HepG2 (cell line): ENCODE measurements around the gene ZNF316. TPM values are rescaled to one million over a fixed set of nuclear protein-coding genes. Genes with fewer than 3 reads are reported as not detected.

ENCODE experiments used
- BRCA1 ChIP-seq: sonication (generic); formaldehyde crosslinking; IDR thresholded peaks from 2 replicates; pipeline ENCODE4 v1.4.0; 2020; ENCODE audit warnings: missing genetic modification reagents
- CCAR2 ChIP-seq: fragments of 200-400 bp; formaldehyde crosslinking; optimal IDR thresholded peaks from 2 replicates; pipeline ENCODE3; 2018; ENCODE audit warnings: low read depth, mild to moderate bottlenecking, low read length, moderate library complexity
- ETV5 ChIP-seq: IDR thresholded peaks from 2 replicates; pipeline ENCODE4 v1.6.1; 2018; ENCODE audit warnings: missing biosample characterization, missing genetic modification reagents, inconsistent platforms, borderline replicate concordance
- FOXA1 ChIP-seq, 2 experiments: fragments of 450-650 bp in 1 of 2; sonication (generic) in 1 of 2; formaldehyde crosslinking in 1 of 2; IDR thresholded peaks; 2 replicates each; pipeline versions ENCODE4 v1.4.0 to v1.6.1; 2016 to 2020; ENCODE audit warnings: missing genetic modification reagents in 1 of 2
- FOXJ3 ChIP-seq: sonication (generic); formaldehyde crosslinking; IDR thresholded peaks from 2 replicates; pipeline ENCODE4 v1.4.0; 2020; ENCODE audit warnings: missing genetic modification reagents, mild to moderate bottlenecking, borderline replicate concordance
- KLF16 ChIP-seq, 2 experiments: sonication (generic) in 1 of 2; formaldehyde crosslinking in 1 of 2; IDR thresholded peaks; 2 replicates each; pipeline versions ENCODE4 v1.6.1 to v1.8.0; 2016 to 2023; ENCODE audit warnings: missing genetic modification reagents in 2 of 2, missing compliant biosample characterization in 1 of 2
- MXI1 ChIP-seq: IDR thresholded peaks from 3 replicates; pipeline ENCODE4 v1.6.1; 2012; ENCODE audit warnings: low read depth, low read length, inconsistent platforms, borderline replicate concordance
- POGZ ChIP-seq: sonication (generic); formaldehyde crosslinking; IDR thresholded peaks from 2 replicates; pipeline ENCODE4 v1.4.0; 2020; ENCODE audit warnings: mild to moderate bottlenecking, missing genetic modification reagents
- REPIN1 ChIP-seq: sonication (generic); formaldehyde crosslinking; IDR thresholded peaks from 2 replicates; pipeline ENCODE4 v1.8.0; 2022; ENCODE audit warnings: missing genetic modification reagents, low read depth, mild to moderate bottlenecking, borderline replicate concordance
- TOPORS ChIP-seq: sonication (generic); formaldehyde crosslinking; IDR thresholded peaks from 2 replicates; pipeline ENCODE4 v1.8.0; 2023; ENCODE audit warnings: mild to moderate bottlenecking, missing genetic modification reagents
- ZBTB37 ChIP-seq: sonication (generic); formaldehyde crosslinking; IDR thresholded peaks from 2 replicates; pipeline ENCODE4 v1.4.0; 2020; ENCODE audit warnings: mild to moderate bottlenecking, missing genetic modification reagents
- ZBTB7A ChIP-seq: sonication (generic); formaldehyde crosslinking; IDR thresholded peaks from 2 replicates; pipeline ENCODE4 v1.8.0; 2022; ENCODE audit warnings: mild to moderate bottlenecking, missing genetic modification reagents
- ZC3H13 ChIP-seq: sonication (generic); formaldehyde crosslinking; IDR thresholded peaks from 2 replicates; pipeline ENCODE4 v1.8.1; 2023; ENCODE audit warnings: mild to moderate bottlenecking, missing genetic modification reagents, moderate library complexity
- ZFP91 ChIP-seq: sonication (generic); formaldehyde crosslinking; IDR thresholded peaks from 2 replicates; pipeline ENCODE4 v1.9.0; 2022; ENCODE audit warnings: missing genetic modification reagents, mild to moderate bottlenecking, borderline replicate concordance
- ZFX ChIP-seq: sonication (generic); formaldehyde crosslinking; IDR thresholded peaks from 2 replicates; pipeline ENCODE4 v1.4.0; 2020; ENCODE audit warnings: mild to moderate bottlenecking, low read depth, missing genetic modification reagents, moderate library complexity
- ZNF142 ChIP-seq: sonication (generic); formaldehyde crosslinking; IDR thresholded peaks from 2 replicates; pipeline ENCODE4 v1.4.0; 2020; ENCODE audit warnings: missing genetic modification reagents
- ZNF275 ChIP-seq: sonication (generic); formaldehyde crosslinking; IDR thresholded peaks from 2 replicates; pipeline ENCODE4 v1.8.0; 2022; ENCODE audit warnings: missing genetic modification reagents, mild to moderate bottlenecking, inconsistent platforms, borderline replicate concordance
- polyA plus RNA-seq, 8 experiments: library from polyadenylated mRNA; depleted of rRNA in 3 of 8; stranded (reverse) in 7 of 8; unstranded in 1 of 8; fragments of >200 nt; fragmentation: Illumina TruSeq in 4 of 8; extraction: Trizol in 4 of 8; gene quantifications; 2 replicates each; pipeline versions ENCODE4 v1.2.1 to v1.2.3, GENCODE V29; 2011 to 2016; ENCODE audit warnings: low read depth in 4 of 8, missing spikeins in 1 of 8, mixed read lengths in 1 of 8; ENCODE audit not compliant: insufficient read depth in 1 of 8
- total RNA-seq, 5 experiments: library from RNA; depleted of rRNA; stranded (reverse); fragments of >200 nt; fragmentation: Illumina TruSeq; extraction: Trizol; gene quantifications; 2 replicates each; pipeline ENCODE4 v1.2.3, GENCODE V29; 2016; ENCODE audit warnings: low read depth in 1 of 5

ZNF316 gene
- total and polyA plus RNA-seq, 2 of the 13 experiments (the other 11 are each of a cell fraction or from before 2014, with no cell fraction given), result 4.3 to 9.9 TPM

- TF ChIP-seq BRCA1 (no peak), CCAR2 (no peak), ZC3H13 (CRISPR knock-in tag) (peak; percentile 27; the same call in 1 of the 2 replicates), ZNF142 (CRISPR knock-in tag) (peak; percentile 97), REPIN1 (CRISPR knock-in tag) (0 out of 2 replicates have a peak, but pooled peaks have one; percentile 19), POGZ (CRISPR knock-in tag) (0 out of 2 replicates have a peak, but pooled peaks have one; percentile 23), TOPORS (peak; percentile 95), ZNF275 (CRISPR knock-in tag) (0 out of 2 replicates have a peak, but pooled peaks have one; percentile 5), ZBTB7A (CRISPR knock-in tag) (peak; percentile 37; the same call in 1 of the 2 replicates), ZFP91 (peak; percentile 14; the same call in 1 of the 2 replicates), FOXA1 (IDR thresholded peaks at IDR 0.05) (no peak), FOXA1 (CRISPR knock-in tag; IDR thresholded peaks at IDR 0.05) (no peak), ZFX (CRISPR knock-in tag) (peak; percentile 95), FOXJ3 (CRISPR knock-in tag) (no peak), KLF16 (CRISPR knock-in tag; IDR thresholded peaks at IDR 0.05) (peak in 1 of 2 experiments; percentile 66; a peak in 1 of 4 replicates), MXI1 (peak; percentile 75; the same call in 1 of the 3 replicates), ETV5 (CRISPR knock-in tag) (peak; percentile 42), ZBTB37 (CRISPR knock-in tag) (no peak)
Observed at GRCh38 chr7:6589829-6590644, 47.1 kb upstream of the ZNF316 start, which contains the start of gene INTS15 (continued).
